ENCODE measurements around the gene NAALADL2. TPM values are rescaled to one million over a fixed set of nuclear protein-coding genes. Genes with fewer than 3 reads are reported as not detected.

NAALADL2 gene
- total and polyA plus RNA-seq, 2 of the 4 experiments (the other 2 are of a cell fraction): 3.8 to 19.2 TPM

DNA sequence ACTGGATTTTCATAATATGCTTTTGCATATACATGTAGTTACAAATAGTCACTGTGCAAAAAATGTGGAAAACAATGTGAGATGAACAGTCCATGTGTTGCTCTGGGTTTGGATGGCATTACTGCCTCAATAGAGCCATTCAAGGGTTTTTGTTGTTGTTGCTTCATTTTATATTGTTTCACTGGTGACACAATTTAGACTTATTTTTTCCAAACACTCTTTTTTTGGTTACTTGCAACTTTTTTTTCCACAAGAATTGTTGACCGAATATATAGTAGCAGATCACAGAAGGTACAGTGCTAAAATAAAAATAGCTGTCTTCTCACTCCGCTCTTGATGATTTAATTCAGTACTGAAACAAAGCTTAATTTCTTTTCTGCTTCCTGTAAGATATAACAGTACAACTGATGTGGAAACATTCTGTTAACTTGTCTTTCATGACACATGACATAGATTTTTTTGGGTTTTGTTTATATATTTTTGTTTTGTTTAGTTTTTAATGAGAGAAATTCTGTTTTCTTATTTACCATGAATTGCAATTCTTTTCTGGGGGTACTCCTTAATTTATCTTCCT, 618.6 kb downstream of the NAALADL2 start:
- H3K14ac ChIP-seq (replicated peaks; ENCODE audit: low read depth, low read length): no peak overlapping the region
- ChIA-PET CTCF (no interaction called here), POLR2A (ENCODE audit: unreplicated experiment) (no interaction called here)
- H3K4me2 ChIP-seq (ENCODE audit: low read depth, low read length): no peak overlapping the region
- TF ChIP-seq MAZ (IDR thresholded peaks at IDR 0.05; ENCODE audit: borderline replicate concordance, low read depth, low read length) (no peak), NFE2L2 (IDR thresholded peaks at IDR 0.05; ENCODE audit: low read depth, low read length) (no peak)
- H4K20me1 ChIP-seq (ENCODE audit: insufficient read depth, low read length): no peaks in the 10 kb centered on the region
- no peak overlapping the region for H3K4ac ChIP-seq (ENCODE audit: low read depth, low read length)
- no CpG with 5 or more reads among the region's 2 CpGs for WGBS, 2 experiments (ENCODE audit: extremely low coverage in 2 of 2, insufficient read length in 1 of 2)
- no peak overlapping the region for H2BK120ac ChIP-seq (ENCODE audit: low read depth, low read length)
- no peak overlapping the region for H2AK5ac ChIP-seq (ENCODE audit: low read depth, low read length)
- H3K9ac ChIP-seq (ENCODE audit: low read depth, low read length): no peak overlapping the region
- DNase-seq: no peak
- intact Hi-C loops (cut with micrococcal nuclease) (no loop called here), dilution Hi-C loops (cut with HindIII; ENCODE audit: low sequenced_read_pairs, unreplicated experiment) (no loop called here), in situ Hi-C loops (cut with MboI; ENCODE audit: low sequenced_read_pairs) (no loop called here)
- no peaks in the 10 kb centered on the region for H3K79me1 ChIP-seq (ENCODE audit: low read depth in 1 of 2, low read length in 2 of 2)
- no peaks in the 10 kb centered on the region for H3K36me3 ChIP-seq (ENCODE audit: control insufficient read depth, insufficient read depth, low read length)
- H3K18ac ChIP-seq (ENCODE audit: low read depth, low read length): no peak overlapping the region
- H3K9me3 ChIP-seq (ENCODE audit: control insufficient read depth, insufficient read depth, low read length): no peaks in the 10 kb centered on the region
- no TSS peak for BruUV-seq (replicated peaks)
- H4K5ac ChIP-seq (ENCODE audit: low read depth, low read length): no peak overlapping the region
- no peak overlapping the region for H4K91ac ChIP-seq (ENCODE audit: insufficient read depth, low read depth, low read length)
- no peaks in the 10 kb centered on the region for H3K27me3 ChIP-seq (ENCODE audit: control insufficient read depth, insufficient read depth, low read length)
- no peak overlapping the region for H2AK9ac ChIP-seq (replicated peaks; ENCODE audit: low read depth, low read length, poor library complexity)
- H2AFZ ChIP-seq (replicated peaks; ENCODE audit: low read length, poor library complexity): no peak overlapping the region
- no peaks in the 10 kb centered on the region for H3K9me1 ChIP-seq (ENCODE audit: insufficient read depth, low read length)
- H2BK5ac ChIP-seq (ENCODE audit: low read depth, low read length, poor library complexity, severe bottlenecking): no peak overlapping the region
- no peaks in the 10 kb centered on the region for H3K4me1 ChIP-seq (ENCODE audit: control insufficient read depth, insufficient read depth, low read length)
- ATAC-seq (ENCODE audit: low read depth): no peak
- H2BK20ac ChIP-seq (ENCODE audit: low read depth, low read length): no peak overlapping the region
- H3K4me3 ChIP-seq (ENCODE audit: insufficient read depth, low read depth, low read length): no peak overlapping the region
- no peak overlapping the region for H3K27ac ChIP-seq (ENCODE audit: insufficient read depth, low read length)
- H4K8ac ChIP-seq (ENCODE audit: low read depth in 2 of 2, low read length in 2 of 2): no peak overlapping the region
- H3K23ac ChIP-seq (ENCODE audit: low read depth, low read length): no peak overlapping the region
- H2BK15ac ChIP-seq (ENCODE audit: low read depth, low read length): no peak overlapping the region
- H3K56ac ChIP-seq (ENCODE audit: extremely low read depth, insufficient read depth, low read length): no peak overlapping the region

Measured in IMR-90 (cell line).